Measurements from ENCODE around the gene TNFRSF19.
"Not testable (repeated sequence)": the region's sequence is repeated elsewhere in the genome, so short reads cannot be mapped to it uniquely, and the experiment has no call there.

The TNFRSF19 gene, protein sequence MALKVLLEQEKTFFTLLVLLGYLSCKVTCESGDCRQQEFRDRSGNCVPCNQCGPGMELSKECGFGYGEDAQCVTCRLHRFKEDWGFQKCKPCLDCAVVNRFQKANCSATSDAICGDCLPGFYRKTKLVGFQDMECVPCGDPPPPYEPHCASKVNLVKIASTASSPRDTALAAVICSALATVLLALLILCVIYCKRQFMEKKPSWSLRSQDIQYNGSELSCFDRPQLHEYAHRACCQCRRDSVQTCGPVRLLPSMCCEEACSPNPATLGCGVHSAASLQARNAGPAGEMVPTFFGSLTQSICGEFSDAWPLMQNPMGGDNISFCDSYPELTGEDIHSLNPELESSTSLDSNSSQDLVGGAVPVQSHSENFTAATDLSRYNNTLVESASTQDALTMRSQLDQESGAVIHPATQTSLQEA

DNA sequence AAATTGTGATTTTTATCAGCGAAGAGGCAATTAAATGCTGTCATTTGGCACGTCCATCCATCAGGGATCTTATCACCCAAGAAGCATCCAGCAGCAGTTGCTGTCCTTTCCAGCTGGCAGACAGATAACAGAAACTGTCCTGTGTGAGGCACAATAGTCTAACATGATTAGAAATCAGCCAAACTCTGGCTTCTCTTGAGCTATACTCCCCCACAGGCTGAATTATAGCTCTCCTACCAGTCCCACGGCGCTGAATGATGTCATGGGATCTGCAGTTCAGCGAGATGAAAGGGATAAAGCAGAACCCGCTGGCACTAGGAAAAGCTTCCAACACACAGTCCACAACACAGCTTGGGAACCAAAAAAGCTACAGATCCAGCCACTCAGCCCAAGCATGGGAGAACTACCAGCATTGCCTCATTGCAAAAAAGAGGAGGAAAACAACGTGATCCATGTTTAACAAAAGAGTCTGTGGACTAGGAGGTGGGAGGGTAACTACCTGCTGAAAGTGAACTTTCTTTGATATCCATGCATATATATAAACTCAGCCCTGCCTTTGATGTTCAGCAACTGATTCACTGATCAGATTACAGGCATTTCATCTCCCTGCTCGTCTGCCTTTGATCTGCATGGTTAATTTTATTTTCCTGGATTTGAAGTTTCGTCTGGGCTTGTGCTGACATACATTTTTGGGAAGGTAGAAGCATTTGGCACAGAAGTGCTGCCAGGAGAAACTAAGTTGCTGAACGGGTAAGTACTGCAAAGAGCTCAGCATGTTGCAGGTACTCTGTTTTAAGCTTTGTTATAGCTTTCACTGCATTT is at the start of gene TNFRSF19:
Gene TNFRSF19, plus strand, starts transcription at position 314 of the 822 bp plus-strand sequence. CDS start 19,772 bp downstream, outside the sequence.
- DNase-seq, result no peak

DNA sequence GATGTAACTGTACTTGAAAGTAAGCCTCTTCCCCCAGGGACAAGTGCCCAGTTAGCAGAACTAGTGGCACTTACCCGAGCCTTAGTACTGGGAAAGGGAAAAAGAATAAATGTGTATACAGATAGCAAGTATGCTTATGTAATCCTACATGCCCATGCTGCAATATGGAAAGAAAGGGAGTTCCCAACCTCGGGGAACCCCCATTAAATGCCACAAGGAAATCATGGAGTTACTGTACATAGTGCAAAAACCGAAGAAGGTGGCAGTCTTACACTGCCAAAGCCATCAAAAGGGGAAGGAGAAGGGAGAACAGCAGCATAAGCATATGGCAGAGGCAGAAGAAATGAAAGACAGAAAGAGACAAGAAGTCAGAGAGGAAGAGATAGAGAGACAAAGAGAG is 40.3 kb upstream of the TNFRSF19 start:
- not testable (repeated sequence) for DNase-seq

DNA sequence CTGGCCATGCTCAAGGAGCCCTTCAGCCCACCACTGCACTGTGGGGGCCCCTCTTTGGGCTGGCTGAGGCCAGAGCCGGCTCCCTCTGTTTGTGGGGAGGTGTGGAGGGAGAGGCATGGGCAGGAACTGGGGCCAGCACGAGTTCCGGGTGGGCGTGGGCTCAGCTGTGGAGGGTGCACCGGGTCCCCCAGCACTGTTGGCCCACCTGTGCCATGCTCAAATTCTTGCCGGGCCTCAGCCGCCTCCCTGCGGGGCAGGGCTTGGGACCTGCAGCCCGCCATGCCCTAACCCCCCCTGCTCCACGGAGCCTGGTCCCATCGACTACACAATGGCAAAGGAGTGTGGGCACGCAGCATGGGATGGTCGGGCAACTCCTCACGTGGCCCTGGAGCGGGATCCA is 38.8 kb upstream of the TNFRSF19 start:
- DNase-seq, result no peak

DNA sequence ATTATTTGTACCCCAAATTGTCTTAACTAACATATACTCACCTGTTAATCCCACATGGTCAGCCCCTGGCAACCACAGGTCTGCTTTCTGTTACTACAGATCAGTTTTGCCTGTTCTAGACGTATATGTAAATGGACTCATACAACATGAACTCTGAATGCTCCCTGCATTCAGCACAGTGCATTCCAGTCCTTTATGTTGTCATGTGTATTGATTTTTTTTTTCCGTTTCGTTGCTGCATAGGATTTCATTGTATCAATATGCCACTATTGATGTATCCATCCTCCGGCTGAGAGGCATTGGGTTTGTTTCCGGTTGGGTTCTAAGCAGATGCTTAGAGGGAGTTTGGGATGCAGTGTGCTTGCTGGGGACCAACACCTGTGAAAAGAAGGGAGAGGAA is 36.1 kb upstream of the TNFRSF19 start:
- no peak for DNase-seq

DNA sequence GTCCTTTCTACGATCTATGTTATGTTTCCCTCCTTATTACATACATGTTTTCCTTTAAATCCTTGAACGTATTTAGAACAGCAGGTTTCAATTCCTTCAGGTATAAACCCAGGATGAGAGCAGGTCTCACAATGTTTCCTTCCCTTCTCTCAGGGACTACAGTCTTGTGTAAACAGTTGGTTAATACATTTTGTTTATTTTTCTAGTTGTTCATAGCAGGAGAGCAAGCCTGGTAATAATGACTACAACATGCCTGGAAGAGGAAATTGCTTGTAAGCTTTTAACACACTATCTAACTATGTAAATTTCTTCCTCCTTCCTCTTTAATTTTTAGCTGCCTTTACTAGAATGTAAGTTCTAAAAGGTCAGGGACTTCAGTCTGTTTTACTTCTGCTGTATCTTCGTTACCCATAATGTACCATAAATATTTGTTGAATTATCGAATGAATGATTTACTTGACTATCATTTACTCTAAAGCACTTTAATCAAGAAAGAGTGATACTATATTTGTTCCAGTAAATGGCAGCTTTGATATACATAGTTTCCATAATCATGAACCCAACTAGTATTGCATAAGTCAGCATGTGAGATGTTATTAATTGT is 28.9 kb upstream of the TNFRSF19 start:
- DNase-seq, result no peak

DNA sequence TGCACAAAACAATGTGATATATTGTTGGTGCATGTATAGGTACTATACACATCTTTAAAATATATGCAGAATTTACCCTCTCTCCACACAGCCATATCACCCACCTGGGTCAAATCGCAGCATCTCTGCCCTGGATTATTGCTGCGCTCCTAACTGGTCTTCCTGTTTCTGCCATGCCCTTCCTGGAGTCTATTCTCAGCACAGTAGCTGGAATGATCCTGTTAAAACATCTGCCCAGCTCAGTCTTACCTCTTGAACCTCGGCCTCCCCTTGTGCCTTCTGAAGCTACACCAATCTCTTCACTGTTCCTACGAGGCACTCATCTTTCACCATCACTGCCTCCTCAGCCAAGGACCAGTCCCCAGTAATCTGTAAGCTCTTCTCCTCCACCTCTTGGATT is 25.5 kb upstream of the TNFRSF19 start:
- no peak for DNase-seq

DNA sequence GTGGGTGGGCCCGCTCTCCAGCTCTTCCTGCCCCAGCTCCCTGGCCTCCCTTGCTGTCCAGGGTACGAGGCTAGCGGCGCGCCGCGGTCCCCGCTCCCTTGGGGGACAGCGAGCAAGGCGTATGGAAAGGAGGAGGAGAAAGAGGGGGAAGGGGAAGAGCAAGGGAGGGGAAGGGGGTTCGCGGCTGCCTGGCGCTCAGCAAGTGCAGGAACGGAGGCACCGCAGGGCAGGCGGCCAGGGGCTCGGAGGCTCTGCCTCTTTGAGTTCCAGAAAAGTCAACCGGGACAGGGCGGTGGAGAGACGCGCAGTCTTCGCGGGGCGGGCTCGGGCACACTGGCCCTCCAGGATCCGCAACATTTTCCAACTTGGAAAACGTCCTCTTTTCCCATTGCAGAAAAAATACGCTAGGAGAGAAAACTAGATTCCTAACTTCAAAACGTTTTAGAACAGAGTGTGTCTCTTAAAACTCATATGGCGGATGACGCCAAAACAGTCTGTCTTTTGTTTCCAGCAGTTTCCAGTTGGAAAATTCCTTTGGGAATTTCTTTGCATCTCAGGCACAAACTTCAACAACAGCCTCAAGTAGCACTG is 23.1 kb upstream of the TNFRSF19 start:
- no peak for DNase-seq

DNA sequence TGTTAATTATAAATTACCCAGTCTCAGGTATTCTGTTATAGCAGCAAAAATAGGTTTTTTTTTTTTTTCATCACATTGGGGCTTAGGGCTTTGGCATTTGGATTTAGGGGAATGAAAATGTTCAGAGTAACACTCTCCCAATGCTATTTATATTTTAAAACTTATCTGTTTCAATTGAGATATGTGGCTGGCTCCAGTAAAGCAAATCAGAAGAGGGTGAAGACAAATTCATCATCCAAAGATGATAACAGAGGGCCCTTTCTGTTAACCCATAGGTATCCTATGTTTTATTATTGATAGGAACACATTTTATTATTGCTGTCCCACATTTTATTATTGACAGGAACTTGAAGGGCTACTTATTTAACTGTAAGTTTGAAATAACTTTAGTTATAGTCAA is 20.5 kb upstream of the TNFRSF19 start:
- DNase-seq, result no peak

DNA sequence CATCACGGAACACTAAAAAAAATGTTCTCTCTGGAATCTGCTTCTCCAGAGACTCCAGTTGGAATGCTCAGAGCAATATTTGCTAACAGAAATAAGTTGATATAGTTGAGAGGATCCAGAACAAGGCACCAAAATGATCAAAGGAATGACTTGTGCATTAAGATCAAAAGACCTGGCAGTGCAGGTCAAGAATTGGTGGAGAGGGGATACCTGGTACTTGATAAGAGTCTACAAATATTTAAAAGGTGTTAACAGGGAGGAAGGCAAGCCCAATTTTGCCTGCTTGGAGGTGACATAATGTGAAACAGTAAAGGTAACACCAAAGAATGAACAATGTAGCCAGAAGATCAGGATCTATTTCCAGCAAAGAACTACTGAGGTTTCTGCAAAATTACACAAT is 20.0 kb upstream of the TNFRSF19 start:
- DNase-seq, result no peak

DNA sequence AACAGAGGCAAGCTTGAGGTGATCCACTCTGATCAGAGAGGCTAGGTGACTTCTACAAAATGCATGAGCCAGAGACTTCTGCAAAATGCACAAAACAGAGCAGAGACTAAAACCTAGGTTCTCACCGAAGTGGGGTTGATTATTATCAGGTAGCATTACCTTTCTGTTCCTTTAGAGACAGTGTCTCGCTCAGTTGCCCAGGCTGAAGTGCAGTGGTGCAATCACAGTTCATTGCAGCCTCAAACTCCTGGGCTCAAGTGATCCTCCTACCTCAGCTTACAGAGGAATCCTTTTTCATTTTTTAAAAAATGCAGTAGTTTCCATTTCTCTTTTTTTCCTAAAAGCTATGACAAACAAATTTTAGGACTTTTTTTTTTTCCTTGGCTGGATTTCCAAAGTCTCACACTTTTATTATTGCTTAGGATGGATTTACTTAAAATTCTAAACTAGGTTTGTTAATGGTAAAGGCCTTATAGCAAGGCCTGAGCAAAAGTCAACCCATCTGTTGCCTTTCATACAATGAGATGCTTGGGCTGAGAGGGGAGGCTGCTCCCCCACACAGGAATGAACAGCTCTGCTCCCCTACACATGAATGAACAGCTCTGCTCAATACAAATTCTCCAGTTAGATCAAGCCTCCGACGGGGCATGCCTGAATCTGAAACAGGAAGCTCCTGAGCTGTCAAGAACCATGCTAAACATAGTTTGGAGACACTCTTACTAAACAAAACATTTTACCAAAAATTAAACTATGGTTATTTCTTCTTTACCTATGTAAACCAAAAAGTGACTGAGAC is 18.8 kb upstream of the TNFRSF19 start:
- no peak for DNase-seq

DNA sequence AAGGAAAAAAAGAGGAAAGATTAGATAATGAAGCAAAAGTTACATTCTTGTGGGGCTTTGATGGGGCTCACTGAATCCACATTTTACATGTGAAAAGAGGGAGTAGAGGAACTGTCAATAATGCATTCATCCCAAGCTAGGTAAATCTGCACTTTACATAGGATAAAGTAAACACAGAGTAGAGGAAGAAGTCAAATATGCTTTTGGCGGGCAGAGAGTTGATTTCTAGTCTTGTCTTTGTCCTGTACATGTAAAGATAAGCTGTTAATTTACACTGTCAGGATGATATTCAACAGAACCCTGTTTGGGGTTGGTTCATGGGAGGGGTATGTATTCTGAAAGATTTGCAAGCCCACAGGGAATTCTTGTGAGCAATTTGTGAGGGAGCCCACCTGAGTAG is 18.0 kb upstream of the TNFRSF19 start:
- DNase-seq, result no peak

DNA sequence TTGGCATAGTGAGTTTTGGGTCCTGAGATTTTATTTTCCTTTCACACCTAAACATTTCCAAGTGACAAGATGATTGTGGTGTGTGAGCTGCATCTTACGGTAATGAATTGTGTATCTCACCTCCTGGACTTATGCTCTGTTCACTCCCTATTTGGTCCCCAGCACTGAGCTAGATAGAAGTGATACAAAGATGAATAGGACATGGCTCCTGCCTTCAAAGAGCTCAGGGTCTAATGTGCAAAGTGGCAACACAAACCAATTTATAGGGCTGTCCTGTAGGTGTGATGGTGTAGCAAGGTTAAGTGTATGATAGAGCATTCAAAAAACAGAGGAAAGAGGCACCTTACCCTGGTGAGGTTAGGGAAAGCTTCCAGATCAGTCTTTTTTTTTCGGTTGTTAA is 17.6 kb upstream of the TNFRSF19 start:
- no peak for DNase-seq

DNA sequence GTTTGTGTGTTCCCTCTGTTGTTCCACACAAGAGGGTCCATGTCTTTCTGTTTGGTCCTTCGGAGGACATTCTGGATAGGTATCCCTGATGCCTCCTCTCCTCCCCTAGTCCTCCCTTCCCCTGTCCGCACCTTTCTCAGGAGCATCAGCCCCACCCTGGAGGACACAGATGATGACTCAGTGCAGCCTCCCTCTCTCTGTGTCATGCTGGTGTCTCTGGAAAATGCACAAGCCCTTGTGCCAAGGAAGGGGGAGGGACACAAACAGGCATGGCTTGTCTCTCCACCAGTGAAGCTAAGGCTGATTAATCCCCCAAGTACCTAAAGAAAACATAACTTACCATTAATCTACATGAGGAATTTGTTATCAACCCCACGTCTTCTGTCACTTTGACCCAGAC is 16.2 kb upstream of the TNFRSF19 start:
- no peak for DNase-seq

DNA sequence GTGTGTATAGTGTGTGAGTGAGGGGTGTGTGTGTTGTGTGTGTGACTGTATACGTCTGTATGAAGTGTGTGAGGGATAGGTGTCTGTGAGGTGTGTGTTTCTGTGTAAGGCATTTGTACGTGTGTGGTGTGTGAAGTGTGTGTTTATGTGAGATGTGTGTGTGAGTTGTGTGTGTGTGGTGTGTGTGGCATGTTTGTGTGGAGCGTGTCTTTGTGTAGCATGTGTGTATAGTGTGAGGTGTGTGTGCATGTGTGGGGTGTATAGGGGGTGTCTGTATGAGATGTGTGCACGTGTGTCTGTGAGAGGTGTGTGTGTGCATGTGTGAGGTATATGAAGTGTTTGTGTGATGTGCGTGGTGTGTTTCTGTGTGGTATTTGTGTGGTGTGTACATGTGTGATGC is 13.2 kb upstream of the TNFRSF19 start:
- DNase-seq, result no peak

DNA sequence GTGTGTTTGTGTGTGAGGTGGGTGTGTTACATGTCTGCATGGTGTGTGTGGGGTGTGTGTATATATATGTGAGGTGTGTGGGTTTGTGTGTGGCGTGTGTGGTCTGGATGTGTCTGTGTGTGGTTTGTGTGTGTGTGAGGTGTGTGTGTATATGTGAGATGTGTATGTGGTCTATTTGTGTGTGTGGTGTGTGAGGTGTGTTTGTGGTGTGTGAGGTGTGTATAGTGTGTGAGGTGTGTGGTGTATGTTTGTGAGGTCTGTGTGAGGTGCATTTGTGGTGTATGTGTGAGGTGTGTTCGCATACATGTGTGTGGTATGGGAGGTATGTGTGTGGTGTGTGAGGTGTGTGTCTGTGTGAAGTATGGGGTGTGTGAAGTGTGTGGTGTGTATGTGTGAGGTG is 12.5 kb upstream of the TNFRSF19 start:
- DNase-seq, result no peak

DNA sequence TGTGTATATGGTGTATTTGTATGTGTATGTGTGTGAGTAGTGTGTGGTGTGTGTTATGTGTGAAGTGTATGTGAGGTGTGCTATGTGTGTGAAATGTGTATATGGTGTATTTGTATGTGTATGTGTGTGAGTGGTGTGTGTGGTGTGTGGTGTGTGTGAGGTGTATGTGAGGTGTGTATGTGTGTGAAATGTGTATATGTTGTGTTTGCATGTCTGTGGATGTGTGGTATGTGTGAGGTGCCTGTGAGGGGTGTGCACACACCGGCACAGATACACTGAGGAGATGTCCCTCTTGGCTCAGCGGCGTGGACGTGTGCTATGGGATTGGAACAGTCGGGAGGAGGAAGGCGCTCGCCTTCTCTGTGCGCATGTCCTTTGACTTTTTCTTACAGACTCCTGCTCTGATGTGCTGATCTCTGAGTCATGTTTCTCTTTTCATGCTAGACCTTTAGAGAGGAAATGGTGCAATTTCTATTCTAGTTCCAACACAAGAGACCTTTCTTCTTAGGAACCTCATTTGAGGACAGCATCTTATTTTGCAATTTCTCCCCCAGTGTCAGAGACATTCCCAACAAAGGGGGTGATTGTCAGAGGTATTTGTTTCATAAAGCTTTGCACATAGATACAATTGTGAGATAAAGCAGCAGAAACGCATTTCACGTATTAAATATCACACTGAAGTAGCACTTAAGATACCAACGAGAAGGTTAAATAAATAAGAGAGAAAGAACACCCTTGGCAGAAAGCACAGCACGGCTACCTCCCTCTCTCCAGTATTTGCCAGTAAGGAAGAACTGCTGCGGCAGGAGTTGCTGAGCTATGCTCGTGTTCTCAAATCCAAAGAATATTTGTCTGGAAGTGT is 11.3 kb upstream of the TNFRSF19 start:
- DNase-seq, result peak in 1 of 2 donors; percentile 5

DNA sequence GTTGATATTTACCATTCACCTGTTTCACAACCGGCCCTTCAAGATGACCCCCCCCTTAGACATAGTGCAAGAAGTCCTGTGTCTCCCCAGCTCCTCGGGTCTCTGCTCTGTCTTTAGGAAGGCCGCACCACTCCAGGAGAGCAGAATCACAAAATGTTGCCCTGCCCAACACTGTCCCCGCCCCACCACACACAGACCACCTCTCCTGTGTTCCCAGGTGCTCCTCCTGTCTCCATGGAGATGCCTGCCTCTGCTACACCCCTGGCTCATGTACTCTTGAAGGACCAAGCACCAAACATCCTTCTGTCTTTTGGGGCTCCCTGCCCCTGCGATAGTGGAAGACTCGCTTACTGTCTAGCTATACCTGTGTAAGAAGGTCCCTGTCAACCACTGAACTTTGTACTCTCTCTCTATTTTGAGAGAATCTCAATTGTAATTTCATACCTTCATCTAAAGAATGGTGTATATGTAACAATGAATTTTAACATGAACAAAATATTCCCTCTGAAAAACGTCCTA is 9.6 kb upstream of the TNFRSF19 start:
- DNase-seq, result no peak

DNA sequence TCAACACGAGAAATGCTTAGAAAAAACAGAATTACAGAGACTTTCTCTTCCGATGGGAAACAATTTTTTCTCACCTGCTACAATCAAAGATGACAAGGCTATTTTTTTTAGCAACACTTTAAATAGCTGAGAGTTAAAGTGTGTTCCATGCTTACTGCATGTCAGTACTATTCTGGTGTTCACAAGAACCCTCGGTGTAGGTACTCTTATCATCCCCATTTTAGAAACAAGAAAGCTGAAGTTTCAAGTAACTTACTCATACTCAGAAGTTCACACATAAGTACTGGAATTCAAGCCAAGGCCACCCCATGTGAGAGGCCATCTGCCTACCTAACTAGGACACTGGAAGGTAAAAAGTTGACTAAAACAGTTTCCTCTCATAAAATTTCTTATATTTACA is 9.0 kb upstream of the TNFRSF19 start:
- DNase-seq, result no peak

DNA sequence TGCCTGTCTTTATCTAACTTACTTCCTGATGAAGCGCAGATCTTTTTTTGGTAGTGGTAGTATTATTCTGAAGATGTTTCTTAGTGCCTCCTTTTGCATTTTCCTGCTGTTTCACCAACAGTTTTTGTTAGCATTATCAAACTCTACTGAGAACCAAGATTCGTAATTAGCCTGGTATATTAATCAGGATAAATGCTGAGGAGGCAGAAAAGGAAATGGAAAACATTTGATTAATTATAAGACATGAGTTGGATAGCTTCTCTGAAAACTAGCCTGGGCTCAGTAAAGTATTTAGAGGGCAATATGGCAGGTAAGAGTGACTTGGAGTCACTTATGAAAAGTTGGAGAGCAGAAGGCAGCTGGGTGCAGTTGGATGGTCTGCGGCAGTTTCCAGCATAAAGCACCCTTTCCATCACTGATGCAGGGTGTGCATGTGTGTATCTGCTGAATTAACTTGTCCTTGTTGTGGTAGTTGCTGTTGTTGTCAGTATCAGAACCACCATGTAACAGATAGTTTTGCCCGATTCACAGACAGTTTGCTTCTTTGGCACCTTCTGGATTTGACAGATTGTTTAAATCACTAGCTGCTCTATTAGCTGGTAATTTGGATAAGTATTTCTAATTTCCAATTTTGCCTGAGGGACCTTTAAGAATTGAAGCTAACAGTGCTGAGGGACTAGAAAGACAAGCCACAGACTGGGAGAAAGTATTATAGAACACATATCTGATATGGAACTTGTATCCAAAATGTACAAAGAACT is 6.9 kb upstream of the TNFRSF19 start:
- no peak for DNase-seq

DNA sequence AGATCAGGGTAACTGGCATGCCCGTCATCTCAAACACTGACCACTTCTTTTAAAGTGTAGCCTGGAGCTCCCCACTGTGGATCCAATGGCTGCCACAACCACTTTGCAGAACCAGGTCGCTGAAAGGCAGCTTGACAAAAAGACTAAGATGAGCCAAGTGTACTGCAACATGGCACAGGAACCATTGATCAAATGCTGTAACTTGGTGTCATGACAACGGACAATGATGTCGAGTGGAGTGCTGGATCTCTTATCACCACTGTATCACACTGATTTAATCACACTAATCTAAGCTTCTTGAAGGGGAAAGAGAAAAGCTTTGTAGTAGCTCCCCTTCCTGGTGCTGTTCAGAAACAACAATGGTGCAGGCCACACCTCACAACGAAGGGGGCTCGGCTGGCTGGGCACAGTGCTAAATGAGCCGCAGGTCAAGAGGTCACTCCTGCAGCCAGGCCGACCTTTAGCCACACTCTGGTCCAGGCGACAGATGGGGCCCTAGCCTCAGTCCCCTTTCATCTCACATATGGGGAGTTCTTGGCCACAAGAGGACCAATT is 2.2 kb upstream of the TNFRSF19 start:
- no peak for DNase-seq

Measured in CD4-positive, alpha-beta T cell treated with Interferon alpha-2 for 1 hour (primary cell).